Measurements from ENCODE around the gene MCC.

MCC gene

DNA sequence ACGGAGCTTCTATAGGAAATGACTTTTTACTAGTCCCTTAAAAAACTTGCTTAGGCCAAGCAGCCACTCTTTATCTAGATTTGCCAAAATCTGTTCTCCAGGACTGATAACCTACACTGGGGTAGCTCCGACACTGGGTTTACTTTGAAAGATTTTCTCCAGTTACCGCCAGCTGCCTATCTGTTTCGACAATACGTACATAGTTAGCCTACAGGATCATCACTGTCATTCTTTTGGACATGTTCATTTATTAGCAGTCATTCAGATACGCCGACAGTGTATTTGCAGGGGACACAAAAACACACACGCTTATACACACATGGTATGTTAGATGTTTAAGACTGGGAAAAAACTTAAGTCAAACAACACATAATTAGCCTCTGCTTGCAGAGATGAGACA lies 286.0 kb downstream of the MCC start:
- no peak for DNase-seq (ENCODE audit: low spot score)

DNA sequence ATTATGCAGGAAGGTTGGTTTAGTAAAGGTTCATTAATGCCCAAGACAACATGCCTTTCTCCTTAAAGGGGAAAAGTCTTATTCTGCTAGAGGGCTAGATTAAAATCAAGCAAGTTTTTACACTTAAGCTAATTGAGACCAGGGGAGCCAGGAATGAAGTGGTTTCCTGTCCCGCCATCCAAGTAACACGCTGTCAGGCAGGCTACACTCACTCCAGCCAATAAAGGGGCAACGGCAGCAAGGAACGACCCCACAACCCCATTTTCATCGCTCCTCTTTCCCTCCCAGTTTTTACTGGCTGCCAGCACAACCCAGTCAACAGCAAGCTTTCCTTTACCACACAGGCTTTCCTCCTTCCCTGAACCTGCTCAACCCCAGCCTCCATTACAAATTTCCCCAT lies 286.5 kb downstream of the MCC start:
- DNase-seq (ENCODE audit: low spot score) = no peak

DNA sequence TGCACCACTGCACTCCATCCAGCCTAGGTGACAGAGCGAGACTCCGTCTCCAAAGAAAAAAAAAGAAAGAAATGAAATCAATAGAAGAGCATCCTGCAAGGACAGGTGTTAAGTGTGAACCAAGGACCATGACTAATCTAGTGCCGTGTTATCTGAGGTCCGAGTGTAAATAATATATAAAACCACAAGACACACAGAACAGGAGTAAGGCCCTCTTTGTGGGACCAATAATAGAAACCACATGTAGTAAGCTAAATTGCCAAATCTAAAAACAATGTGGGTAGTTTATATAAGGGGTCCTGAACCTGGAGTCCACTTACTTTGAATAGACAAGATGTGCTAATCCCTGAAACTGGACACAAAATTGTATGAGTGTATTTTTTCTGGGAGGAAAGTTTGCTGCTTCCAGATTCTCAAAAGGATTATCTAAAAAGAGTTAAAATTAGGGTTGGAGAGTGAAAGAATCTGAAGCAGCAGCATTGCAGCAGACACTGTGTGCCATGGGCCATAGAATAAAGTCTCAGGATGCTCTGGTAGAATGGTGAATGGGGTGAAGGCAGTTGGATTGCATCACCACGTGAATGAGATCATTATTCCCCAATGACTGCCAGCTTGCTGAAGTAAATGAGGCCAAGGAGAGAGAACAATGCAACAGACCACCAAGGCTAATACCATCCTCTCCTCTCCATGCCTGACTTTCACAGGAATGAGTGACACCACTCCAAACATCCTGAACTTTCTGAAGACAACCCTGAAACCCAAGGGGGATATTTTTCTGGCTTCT lies 288.9 kb downstream of the MCC start:
- DNase-seq (ENCODE audit: low spot score) = no peak

DNA sequence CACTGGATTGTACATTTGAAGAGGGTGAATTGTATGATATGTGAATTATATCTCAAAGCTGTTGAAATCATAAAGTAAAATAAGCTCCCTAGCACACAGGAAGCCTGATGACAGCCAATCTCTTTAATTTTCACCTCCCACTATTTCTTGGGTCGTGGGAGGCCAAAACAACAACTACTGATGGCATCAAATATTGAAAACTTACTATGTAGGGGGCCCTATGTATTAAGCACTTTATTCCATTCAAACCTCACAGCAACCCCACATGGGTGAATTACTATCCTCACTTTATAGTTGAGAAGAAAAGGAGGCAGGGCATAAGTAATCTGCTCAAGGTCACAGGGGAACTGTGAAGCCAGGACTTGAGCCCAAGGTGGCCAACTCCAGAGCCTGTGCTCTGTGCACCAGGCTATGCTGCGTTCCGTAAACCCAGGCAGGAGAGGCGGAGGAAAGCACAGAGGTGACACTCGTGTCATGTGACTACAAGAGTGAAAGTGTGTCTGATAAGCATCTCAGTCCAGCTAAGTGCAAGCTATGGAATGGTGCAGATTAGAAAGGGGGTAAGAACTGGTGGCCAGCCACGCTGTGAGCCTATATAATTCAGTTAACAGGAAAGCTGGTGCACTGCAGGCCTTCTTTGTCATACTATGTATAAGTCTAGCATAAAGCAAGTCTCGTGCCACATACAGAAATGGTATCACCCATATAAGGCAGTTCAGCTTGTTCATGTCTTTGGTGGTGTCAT lies 290.6 kb downstream of the MCC start:
- no peak for DNase-seq (ENCODE audit: low spot score)

DNA sequence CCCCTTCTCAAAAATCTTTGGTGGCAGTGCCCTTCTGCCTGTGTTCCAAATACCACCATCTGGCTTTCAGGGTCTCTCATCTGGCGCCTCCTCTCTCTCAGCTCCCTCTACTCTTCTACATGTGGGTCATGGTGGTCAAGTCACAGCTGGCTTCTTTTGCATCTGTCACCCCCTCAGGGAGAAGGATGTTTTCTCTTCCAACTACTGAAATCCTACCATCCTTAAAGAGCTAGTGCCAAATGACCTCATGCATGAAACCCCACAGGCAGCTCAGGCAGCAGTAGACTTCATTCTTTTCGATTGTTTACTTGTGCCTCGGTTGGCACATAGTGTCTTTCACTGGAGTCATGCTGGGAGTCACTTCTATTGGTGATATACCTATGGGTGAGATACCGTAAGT lies 292.5 kb downstream of the MCC start:
- no peak for DNase-seq (ENCODE audit: low spot score)

DNA sequence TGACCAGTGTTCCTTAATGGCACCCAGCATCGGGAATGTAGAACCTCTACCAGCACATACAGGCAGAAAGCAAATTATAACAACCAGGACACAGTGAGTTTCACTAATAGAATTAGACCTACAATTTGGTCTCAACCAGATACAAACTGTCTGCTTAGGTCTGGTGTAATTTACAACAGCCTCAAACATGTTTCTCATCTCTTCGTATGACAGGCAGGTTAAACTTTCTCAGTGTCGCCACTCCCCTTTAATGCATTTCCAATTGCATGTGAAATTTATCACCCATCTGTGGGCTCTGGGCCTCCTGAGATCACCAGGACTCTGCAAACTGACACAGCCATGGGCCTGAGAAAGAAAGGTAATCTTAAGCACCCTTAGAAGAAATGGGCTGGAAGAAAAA lies 293.0 kb downstream of the MCC start:
- DNase-seq (ENCODE audit: low spot score) = no peak

DNA sequence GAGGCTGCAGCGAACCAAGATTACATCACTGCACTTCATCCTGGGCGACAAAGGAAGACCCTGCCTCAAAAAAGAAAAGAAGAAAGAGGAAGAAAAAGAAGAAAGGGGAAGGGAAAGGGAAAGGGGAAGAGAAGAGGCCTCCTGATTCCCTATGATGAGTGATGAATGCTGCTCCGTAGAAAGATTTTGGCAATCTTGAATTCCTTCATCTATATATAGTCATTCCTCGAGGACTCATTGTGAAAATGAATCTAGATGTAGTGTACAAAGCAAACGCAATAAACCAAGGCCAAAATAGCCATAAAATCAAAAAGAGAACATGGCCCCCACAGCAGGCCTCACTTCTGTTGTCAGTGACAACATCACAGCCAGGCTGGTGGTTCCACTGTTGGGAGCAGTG lies 293.7 kb downstream of the MCC start:
- DNase-seq (ENCODE audit: low spot score) = no peak

GRCh38 chr5:113194125-113194524 lies 294.1 kb downstream of the MCC start:
- DNase-seq (ENCODE audit: low spot score) = no peak

DNA sequence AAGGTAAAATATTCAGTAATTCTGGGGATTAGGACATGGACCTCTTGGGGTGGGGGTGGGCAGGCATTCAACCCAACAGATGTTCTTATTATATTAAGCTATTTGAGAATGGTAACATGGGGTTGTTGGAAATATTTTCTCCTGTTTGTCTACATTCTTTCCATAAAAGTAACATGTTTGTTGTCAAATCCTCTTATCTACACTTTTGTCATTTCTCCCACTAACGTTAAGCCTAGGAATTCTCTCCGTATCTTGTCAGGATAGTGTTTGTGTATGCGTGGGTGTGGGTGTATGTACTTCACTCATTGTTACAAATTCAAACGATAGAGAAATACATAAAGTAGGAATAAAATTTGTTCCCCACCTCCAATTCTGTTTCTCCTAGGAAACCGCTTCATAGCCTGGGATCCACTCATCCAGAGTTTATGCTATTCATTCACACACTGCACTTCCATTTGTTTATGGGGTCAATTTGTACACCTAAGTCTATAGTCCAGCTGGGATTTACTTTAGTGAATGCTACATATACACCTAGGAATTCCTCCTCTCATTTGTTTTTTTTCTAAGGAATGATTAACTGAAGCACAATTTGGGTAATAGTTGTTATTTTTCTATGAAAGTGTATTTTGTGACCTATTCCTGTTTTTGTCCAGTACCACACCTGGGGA lies 294.8 kb downstream of the MCC start:
- DNase-seq (ENCODE audit: low spot score) = no peak

- DNase-seq (ENCODE audit: low spot score) = no peak
Measured at GRCh38 chr5:113192541-113192940, 295.7 kb downstream of the MCC start.

DNA sequence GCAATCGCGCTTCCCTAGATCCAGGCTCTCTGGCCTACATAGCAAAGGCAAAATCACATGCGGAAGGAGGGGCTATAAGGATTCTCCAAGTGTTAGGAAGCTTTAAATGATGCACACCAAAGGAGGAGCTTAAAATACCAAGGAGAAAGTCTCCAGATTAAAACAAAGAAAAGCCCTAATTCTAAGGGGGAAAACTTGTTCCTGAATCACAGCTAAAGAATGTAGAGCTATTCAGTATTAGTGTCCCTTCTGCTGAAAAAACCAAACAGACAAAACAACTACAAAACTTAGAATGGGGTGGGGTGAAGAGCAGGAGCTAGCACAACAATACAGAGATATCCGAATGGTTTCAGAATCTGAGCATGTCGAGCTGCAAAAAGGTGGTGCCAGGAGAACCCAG lies 297.9 kb downstream of the MCC start:
- DNase-seq (ENCODE audit: low spot score) = no peak

- DNase-seq (ENCODE audit: low spot score) = no peak
Measured at GRCh38 chr5:113189291-113189690, 299.0 kb downstream of the MCC start.

- no peak for DNase-seq (ENCODE audit: low spot score)
Measured at GRCh38 chr5:113188436-113188835, 299.8 kb downstream of the MCC start.

DNA sequence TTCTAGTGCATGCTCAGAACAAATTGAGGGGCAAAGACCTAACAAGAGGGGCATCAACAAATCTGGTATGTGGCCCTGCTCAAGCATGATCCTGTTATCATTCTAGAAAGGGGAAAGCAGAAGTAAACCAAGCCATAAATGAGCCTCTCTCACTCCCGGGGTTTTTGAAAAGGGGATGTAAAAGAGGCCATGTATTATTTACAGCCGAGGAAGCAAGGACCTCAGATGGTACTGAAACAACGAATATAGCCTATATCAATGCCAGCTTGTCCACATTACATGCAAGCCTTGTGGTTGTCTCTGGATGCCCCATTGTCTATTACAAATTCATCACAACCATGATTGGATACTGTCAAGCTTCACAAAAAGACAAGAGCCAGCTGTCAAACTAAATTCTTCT lies 300.3 kb downstream of the MCC start:
- DNase-seq (ENCODE audit: low spot score) = no peak

DNA sequence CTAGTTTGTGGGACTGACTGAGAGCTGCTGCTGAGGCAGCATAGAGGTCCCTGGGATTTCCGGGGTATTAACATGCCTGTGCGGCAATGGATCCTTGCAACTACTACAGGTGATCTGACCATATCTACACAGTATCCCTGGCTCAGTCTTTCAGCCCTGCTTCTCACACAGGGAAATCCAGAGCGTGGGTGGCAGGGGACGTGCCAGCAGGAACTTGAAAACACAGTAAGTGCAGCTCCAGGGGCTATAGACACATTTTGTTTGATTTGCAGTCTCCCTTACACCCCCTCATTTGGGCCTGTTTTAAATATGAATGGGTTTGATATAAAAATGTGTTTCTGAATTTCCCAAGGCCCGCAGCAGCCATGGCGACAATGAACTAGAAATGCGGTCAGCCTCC lies 302.2 kb downstream of the MCC start:
- DNase-seq (ENCODE audit: low spot score) = no peak

GRCh38 chr5:113183694-113184093 lies 304.6 kb downstream of the MCC start:
- DNase-seq (ENCODE audit: low spot score) = no peak

DNA sequence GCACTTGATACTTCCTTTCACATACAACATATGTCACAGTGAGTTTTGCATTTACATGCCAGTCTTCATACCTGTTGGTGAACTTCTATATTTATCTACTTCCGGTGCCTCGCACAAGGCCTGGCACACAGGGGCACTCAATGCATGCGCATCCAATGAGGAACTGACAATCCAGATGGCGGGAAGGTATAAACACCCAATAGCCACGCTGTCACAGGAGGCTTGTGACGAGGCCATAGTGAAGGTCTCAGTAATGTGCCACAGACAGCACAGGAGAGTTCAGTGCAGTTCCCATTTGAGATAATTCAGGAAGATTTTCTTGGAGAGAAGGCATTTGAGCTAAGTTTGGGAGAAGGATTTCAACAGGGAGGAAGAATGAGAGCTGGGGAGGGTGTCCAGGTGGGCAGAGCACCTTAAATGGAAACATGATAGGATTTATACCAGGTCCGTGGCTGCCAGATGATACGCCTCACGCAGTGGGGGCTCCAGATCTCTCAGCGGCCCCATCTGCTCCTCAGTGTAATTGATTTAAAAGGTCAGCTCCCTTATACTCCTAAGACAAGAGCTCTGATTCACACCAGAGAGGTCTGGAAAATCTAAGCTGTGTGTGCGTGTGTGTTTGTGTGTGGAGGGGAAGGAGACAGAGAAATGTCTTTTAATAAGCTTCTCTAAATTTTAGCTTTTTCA lies 305.5 kb downstream of the MCC start:
- DNase-seq (ENCODE audit: low spot score) = no peak

DNA sequence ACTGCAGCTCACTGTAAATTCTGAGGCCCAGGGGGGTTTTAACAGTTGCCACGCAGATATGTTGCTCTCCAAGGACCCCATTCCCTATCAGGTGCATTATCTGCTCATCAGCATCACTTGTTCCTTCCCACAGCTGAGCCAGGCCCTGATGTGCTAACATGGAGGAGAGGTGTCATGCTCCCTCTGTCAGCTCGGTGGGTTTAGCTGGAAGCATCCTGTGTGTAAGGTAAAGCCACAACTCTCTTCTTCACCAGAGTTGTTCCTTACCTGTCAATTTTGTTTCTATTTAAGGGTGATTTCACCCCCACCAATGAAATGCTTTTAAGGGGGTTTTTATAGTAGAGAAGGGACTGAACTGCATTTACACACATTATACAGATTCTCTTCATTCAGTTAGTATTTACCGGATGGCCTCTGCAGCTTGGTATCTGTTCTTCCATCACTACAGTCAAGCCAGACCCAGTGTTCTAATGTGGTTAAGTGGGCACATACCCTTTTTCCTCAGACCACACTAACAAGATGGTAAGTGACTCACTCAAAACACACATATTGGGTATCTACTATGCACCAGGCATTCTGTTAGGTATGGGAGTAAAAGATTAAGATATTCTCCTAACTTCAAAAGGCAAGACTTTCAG lies 306.3 kb downstream of the MCC start:
- no peak for DNase-seq (ENCODE audit: low spot score)

DNA sequence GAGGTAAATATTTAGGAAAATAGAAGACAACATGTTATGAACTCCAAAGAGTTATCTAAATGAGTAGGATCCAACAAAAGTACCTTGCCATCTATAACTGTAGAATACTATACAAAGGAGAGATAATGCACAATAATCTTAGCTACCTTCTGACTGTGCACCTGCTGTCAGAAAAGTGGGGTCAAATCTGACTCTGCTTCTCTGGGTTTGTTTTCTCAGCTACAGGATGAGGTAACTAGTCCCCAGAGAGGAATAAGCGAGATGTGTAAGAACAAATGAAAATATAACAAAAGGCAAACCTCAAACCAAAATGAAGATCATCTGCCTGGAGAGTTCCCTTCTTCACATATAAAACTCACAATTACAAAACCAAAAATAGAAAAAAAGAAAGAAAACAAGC lies 306.8 kb downstream of the MCC start:
- DNase-seq (ENCODE audit: low spot score) = no peak

DNA sequence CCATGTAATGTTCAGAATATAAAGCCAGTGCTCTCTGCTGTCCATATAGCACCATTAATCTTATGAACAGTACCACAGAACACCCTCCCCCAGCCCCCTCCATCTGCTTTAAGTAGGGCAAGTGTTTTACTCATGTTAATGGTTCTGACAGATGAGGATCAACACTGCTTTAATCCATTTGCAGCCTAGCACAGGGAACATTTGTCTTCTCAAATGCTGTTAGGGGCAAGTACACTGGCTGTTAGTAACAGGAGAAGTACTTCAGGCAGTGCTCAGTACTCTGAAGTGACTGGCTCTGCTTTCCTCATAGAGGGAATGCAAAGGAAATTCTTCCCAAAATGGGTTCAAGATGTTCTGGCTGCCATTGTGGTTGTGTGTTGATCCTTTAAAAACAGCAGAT lies 309.1 kb downstream of the MCC start:
- no peak for DNase-seq (ENCODE audit: low spot score)

DNA sequence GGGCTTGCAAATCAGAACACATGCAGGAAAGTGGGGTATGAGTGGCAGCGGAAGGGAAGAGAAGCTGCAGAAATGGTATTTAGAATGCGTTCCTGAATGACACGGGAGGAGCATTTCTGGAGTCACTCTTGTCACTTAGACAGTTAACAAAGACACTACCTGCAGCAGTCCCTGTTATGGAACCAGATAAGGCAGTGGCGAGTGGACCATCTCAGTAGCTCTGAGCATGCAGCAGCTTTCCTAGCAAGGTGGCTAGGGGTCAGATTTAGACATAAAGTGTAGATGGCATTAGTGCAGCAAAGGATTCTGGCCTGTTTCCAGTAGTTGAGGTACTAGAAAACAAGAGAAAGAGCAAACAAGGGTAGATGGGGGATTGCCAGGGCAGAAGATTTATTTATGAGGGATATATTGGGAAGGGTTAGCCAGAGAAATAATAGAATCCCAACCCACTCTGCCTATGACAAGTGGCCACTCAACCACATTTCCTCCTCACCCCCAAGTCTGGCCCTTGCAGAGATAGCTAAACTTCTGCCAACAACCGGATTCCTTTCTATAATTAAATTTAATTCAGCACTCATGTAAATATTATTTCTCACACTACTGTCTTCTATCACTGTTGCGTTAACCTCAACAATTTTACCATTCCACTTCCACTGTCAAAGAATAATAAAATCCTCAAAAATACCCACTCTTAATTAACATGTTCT lies 310.0 kb downstream of the MCC start:
- no peak for DNase-seq (ENCODE audit: low spot score)

- no peak for DNase-seq (ENCODE audit: low spot score)
Measured at GRCh38 chr5:113177225-113177624, 311.0 kb downstream of the MCC start.

Measured in iPS-NIHi11 (cell line).